Ascending aorta (tissue), 2 donors: Measurements from ENCODE around the gene TNRC6A. TPM values are rescaled to one million over a fixed set of nuclear protein-coding genes. Genes with fewer than 3 reads are reported as not detected.
A peak's percentile ranks its signal among the peaks of the same experiment; 100 is the strongest.

Experiments
- DNase-seq, 2 donors: peaks; one replicate each; pipeline ENCODE4 v3.0.0-alpha.2; 2019; ENCODE audit warnings: low spot score in 2 of 2
- H3K27ac ChIP-seq, 2 donors: fragments of 200-600 bp; sonication (generic); one replicate each; pipeline ENCODE4 v1.5.1; 2016 to 2017; ENCODE audit warnings: mild to moderate bottlenecking in 1 of 2
- H3K27me3 ChIP-seq: fragments of 200-600 bp; sonication (generic); one replicate; pipeline ENCODE4 v1.5.1; 2017
- H3K36me3 ChIP-seq, 2 donors: fragments of 200-600 bp; sonication (generic); one replicate each; pipeline ENCODE4 v1.5.1; 2016
- H3K4me1 ChIP-seq, 2 donors: fragments of 200-600 bp; sonication (generic); one replicate each; pipeline ENCODE4 v1.5.1; 2016 to 2017; ENCODE audit warnings: mild to moderate bottlenecking in 1 of 2
- H3K4me3 ChIP-seq, 2 donors: fragments of 200-600 bp; sonication (generic); one replicate each; pipeline ENCODE4 v1.5.1; 2016 to 2017; ENCODE audit warnings: mild to moderate bottlenecking in 1 of 2
- H3K9me3 ChIP-seq, 2 donors: fragments of 200-600 bp; sonication (generic); one replicate each; pipeline ENCODE4 v1.5.1; 2016
- intact Hi-C: fragments of 100-400 bp; cut with DNase I; formaldehyde crosslinking; loops from one replicate; pipeline ENCODE4 v1.15.1; 2023
- total RNA-seq: library from RNA; depleted of rRNA; stranded (reverse); fragments of >200 nt; gene quantifications from one replicate; pipeline ENCODE4 v1.1.0, GENCODE V29; 2016
- TF ChIP-seq, protein P1 (sequence below), 3 experiments: fragments of 200-600 bp in 2 of 3; fragments of 450-650 bp in 1 of 3; sonication (generic) in 2 of 3; IDR thresholded peaks; one replicate each; pipeline ENCODE4 v1.5.1; 2016 to 2019; ENCODE audit warnings: antibody characterized with exemption in 3 of 3, mild to moderate bottlenecking in 1 of 3, moderate library complexity in 1 of 3

Gene TNRC6A
- total RNA-seq, 1 donor from 2014 or later = 36.7 TPM

DNA sequence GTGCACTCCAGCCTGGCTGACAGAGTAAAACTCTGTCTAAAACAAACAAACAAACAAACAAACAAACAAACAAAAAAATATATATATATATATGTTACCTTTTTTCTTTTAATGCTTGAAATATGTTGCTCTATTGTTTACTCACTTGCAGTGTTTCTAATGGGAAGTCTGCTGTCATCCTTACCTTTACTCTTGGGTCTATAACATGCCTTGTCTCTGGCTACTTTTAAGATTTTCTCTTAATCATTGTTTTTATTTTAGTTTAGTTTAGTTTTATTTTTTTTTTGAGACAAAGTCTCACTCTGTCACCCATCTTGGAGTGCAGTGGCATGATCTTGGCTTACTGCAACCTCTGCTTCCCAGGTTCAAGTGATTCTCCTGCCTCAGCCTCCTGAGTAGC is 16.1 kb upstream of the TNRC6A start:
- Histone ChIP-seq H3K4me3 (no peak overlapping the region), H3K4me1 (peaks cover 0 to 3% of the 10 kb centered on the region in 2 donors), H3K27ac (no peak overlapping the region), H3K9me3 (peaks cover 0 to 9% of the 10 kb centered on the region in 2 donors), H3K36me3 (no peaks in the 10 kb centered on the region), H3K27me3 (no peaks in the 10 kb centered on the region)
- intact Hi-C loops = no loop called here
- TF ChIP-seq, protein P1, sequence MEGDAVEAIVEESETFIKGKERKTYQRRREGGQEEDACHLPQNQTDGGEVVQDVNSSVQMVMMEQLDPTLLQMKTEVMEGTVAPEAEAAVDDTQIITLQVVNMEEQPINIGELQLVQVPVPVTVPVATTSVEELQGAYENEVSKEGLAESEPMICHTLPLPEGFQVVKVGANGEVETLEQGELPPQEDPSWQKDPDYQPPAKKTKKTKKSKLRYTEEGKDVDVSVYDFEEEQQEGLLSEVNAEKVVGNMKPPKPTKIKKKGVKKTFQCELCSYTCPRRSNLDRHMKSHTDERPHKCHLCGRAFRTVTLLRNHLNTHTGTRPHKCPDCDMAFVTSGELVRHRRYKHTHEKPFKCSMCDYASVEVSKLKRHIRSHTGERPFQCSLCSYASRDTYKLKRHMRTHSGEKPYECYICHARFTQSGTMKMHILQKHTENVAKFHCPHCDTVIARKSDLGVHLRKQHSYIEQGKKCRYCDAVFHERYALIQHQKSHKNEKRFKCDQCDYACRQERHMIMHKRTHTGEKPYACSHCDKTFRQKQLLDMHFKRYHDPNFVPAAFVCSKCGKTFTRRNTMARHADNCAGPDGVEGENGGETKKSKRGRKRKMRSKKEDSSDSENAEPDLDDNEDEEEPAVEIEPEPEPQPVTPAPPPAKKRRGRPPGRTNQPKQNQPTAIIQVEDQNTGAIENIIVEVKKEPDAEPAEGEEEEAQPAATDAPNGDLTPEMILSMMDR (IDR thresholded peaks at IDR 0.05) = no peak
- DNase-seq = no peak

DNA sequence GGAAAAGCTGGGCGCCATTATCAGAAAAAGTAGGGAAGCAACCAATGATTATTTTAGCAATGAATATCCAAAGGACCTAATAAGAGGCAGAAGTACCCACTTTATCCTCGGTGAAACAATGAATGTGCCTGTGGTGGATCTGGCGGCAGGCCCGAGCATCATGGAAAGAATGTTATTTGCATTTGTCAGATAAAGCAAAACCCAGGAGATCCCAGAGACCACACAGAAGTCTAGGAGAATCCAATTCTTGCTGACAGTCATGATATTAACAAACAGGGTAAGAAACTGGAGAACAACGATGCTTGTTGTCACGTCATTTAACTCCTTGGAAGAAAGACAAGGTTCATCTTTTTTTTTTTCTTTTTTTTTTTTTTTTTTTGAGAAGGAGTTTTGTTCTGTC is 12.0 kb upstream of the TNRC6A start:
- Histone ChIP-seq H3K4me3 (no peak overlapping the region), H3K9me3 (peaks cover 0 to 9% of the 10 kb centered on the region in 2 donors), H3K36me3 (no peaks in the 10 kb centered on the region), H3K27me3 (no peaks in the 10 kb centered on the region), H3K27ac (no peak overlapping the region), H3K4me1 (peaks cover 3 to 22% of the 10 kb centered on the region in 2 donors)
- no peak for DNase-seq
- intact Hi-C loops = no loop called here
- TF ChIP-seq, protein P1 (IDR thresholded peaks at IDR 0.05) = no peak

DNA sequence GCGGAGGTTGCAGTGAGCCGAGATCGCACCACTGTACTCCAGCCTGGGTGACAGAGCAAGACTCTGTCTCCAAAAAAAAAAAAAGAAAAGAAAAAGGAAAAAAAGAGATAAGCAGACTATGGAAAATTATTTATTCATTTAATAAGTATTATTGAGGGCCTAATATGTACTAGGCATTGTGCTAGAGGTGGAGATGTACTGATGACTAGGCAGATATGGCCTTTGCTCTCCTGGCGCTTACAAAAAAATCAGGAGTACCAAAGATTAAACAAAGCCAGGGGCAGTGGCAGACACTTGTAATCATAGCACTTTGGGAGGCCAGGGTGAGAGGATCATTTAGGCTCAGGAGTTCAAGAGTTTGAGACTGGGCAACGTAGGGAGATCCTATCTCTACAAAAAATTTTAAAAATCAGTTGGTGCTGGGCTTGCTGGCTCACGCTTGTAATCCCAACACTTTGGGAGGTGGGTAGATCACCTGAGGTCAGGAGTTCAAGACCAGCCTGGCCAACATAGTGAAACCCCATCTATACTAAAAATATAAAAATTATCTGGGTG is 10.4 kb upstream of the TNRC6A start:
- TF ChIP-seq, protein P1 (IDR thresholded peaks at IDR 0.05) = no peak
- H3K4me1 ChIP-seq = peaks cover 3 to 33% of the 10 kb centered on the region in 2 donors
- intact Hi-C loops = no loop called here

DNA sequence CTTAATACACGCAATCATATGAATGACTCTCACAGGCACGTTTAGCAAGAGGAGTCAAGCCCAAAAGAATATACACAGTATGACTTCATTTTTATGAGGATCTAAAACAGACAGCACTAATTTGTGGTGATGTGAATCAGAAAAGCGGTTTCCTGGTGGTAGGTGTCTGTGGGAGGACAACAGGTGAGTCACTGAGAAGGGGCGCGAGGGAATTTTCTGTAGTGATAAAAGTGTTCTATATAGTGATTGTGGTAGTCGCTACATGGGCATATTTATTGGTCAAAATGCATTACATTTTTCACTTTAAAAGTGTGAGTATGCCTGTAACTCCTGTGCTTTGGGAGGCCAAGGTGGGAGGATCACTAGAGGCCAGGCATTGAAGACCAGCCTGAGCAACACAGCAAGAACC is 7.6 kb upstream of the TNRC6A start:
- no peak for DNase-seq
- peaks cover 3 to 33% of the 10 kb centered on the region in 2 donors for H3K4me1 ChIP-seq
- H3K27ac ChIP-seq = peak overlapping the region; percentile 58 to 73
- TF ChIP-seq, protein P1 (IDR thresholded peaks at IDR 0.05) = no peak
- intact Hi-C loops = loop anchor here (2.0 kb wide), 1 partner anchor 21 kb away; no protein-coding TSS in a partner anchor
- no peaks in the 10 kb centered on the region for H3K9me3 ChIP-seq
- no peaks in the 10 kb centered on the region for H3K27me3 ChIP-seq
- H3K36me3 ChIP-seq = no peaks in the 10 kb centered on the region
- no peak overlapping the region for H3K4me3 ChIP-seq

More for the DNA sequence above, 10.4 kb upstream of the TNRC6A start:
- no peaks in the 10 kb centered on the region for H3K27me3 ChIP-seq
- peak overlapping the region in 1 of 2 donors; percentile 73 for H3K27ac ChIP-seq
- peaks cover 0 to under 1% of the 10 kb centered on the region in 2 donors for H3K9me3 ChIP-seq
- DNase-seq = no peak
- no peaks in the 10 kb centered on the region for H3K36me3 ChIP-seq
- no peak overlapping the region for H3K4me3 ChIP-seq

DNA sequence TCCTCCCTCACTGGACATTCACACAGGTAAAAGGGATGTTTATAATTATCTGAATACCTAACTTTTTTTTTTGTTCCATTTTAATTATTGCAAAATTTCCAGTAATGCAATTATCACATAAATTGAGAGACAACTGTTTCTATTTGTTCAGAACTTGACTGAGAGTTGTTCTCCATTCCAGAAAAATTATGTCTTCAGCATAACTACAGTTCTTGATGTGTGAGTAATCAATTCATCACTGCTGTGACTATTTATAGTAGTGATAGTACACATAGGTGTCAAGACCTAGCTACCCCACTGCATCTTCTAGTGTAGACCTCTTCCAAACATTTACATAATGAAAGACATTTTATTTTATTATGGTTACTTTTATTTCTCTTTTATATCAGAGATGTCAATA is 5.8 kb upstream of the TNRC6A start:
- intact Hi-C loops = no loop called here
- H3K9me3 ChIP-seq = no peaks in the 10 kb centered on the region
- H3K4me1 ChIP-seq = peaks cover 5 to 34% of the 10 kb centered on the region in 2 donors
- TF ChIP-seq, protein P1 (IDR thresholded peaks at IDR 0.05) = no peak
- no peaks in the 10 kb centered on the region for H3K36me3 ChIP-seq
- H3K27me3 ChIP-seq = no peaks in the 10 kb centered on the region
- no peak for DNase-seq
- no peak overlapping the region for H3K4me3 ChIP-seq
- no peak overlapping the region for H3K27ac ChIP-seq
